ENCODE data around the gene MRPL34.

The MRPL34 gene

DNA sequence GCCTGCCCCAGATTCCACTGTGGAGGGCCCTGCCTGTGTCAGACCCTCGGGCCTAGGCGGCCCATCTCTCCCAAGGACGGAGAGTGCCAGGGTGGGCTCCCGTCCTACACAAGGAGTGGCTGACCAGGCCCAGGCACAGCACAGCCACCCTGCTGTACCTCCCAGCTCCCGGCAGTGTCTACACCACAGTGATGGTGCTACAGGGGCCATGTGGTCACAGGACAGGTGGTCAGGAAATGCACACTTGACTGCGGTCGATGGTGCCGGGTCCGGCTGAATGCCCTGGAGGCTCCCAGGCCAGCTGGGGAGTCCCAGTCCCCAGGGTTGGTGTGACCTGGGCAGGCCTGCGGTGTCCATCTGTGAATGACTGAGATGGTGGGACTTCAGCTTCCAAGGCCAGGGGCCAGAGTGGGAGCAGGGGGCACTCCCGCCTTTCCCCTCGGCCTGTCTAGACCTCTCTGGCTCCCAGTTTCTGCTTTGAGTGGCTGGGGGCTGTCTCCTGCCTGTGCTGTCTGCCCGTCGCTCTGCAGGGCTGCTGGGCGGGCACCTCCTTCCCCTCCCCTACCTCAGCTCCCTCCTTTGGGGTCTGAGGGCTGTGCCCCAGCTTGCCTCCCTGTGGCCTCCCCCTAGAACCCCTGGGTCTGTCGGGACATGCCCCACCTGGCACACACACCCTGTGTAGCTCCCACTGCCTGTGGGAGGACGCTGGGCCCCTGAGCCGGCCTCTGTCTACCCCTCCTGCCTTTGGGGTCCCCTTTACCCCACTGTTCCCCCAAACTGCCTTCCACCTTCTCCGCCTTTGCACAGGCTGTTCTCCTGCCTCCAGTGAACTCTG lies 16.2 kb downstream of the MRPL34 start:
- TF ChIP-seq, protein P1, sequence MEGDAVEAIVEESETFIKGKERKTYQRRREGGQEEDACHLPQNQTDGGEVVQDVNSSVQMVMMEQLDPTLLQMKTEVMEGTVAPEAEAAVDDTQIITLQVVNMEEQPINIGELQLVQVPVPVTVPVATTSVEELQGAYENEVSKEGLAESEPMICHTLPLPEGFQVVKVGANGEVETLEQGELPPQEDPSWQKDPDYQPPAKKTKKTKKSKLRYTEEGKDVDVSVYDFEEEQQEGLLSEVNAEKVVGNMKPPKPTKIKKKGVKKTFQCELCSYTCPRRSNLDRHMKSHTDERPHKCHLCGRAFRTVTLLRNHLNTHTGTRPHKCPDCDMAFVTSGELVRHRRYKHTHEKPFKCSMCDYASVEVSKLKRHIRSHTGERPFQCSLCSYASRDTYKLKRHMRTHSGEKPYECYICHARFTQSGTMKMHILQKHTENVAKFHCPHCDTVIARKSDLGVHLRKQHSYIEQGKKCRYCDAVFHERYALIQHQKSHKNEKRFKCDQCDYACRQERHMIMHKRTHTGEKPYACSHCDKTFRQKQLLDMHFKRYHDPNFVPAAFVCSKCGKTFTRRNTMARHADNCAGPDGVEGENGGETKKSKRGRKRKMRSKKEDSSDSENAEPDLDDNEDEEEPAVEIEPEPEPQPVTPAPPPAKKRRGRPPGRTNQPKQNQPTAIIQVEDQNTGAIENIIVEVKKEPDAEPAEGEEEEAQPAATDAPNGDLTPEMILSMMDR (IDR thresholded peaks at IDR 0.05; ENCODE audit: low read depth, low read length), result no peak
- no peak for DNase-seq (ENCODE audit: low read depth in 2 of 2)
- no peak overlapping the region for H3K4me3 ChIP-seq (replicated peaks in 1 of 2; ENCODE audit: low read depth in 2 of 2, low read length in 2 of 2)

DNA sequence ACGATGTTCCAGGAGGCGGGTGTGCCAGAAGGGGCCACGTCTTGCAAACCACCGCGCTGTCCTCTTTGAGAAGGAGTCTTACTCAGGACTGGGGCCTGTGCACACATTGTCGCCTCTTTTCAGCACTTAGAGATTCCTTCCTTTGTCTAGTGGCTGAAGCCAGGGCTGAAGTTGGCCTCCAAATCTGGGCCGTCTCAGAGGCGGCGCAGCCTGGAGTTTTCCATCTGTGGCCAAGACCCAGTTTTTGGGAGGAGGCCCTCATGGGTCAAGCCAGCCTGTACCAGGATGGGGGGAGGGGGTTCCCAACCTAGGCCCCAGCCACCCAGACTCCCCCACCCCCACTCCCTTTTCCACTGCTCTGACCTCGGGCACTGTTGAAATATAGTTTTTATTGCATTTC lies 17.2 kb downstream of the MRPL34 start:
- TF ChIP-seq, protein P1 (IDR thresholded peaks at IDR 0.05; ENCODE audit: low read depth, low read length), result no peak
- no peak overlapping the region for H3K4me3 ChIP-seq (replicated peaks in 1 of 2; ENCODE audit: low read depth in 2 of 2, low read length in 2 of 2)
- DNase-seq (ENCODE audit: low read depth in 2 of 2), result no peak

DNA sequence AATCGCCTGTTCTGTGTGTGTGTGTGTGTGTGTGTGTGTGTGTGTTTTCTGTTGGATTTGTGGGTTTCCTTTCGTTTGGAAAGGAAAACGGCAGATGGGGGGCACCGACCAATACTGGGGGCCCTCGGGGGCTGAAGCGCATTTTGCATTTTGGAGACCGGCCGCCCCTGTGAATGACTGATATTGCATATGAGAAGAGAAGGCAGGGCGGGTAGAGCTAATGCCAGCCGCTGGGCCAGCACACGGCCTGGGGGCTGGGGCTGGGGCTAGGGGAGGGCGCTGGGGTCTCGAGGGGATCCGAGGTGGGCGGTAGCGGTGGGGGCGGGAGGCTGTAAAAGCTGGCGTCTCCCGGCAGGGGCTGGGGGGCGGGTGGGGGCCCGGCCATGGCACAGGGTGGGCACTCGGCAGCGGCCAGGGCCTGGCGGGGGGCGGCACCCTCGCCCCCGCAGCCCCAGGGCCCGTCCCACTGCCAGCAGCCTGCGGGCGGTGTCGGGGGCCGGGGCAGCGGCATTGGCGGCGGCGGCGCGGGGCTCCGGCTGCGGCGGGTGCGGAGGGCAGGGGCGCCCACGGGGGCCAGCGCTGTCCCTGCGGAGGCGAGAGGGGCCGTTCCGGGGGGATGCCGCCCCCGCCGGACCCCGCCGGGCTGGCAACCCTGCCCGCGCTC lies 17.8 kb downstream of the MRPL34 start:
- TF ChIP-seq, protein P1 (IDR thresholded peaks at IDR 0.05; ENCODE audit: low read depth, low read length), result no peak
- no peak overlapping the region for H3K4me3 ChIP-seq (replicated peaks in 1 of 2; ENCODE audit: low read depth in 2 of 2, low read length in 2 of 2)

DNA sequence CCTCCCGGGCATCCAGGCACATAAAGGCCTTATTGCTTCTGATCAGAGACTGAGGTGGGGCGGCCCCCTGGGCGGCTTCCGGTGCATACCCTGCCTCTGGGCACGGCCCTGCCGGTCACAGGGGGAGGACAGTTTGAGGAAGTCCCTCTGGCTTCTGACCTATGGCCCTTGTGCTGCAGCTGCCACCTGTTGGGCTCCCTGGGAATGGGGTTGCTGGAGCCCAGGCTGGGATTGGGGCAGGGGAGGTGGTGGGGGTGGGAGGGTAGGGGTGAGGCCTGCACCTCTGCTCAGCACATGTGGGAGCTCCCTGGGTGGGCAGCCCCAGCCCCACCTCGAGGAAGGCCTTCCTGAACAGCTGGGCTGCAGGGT lies 18.3 kb downstream of the MRPL34 start:
- TF ChIP-seq, protein P1 (IDR thresholded peaks at IDR 0.05; ENCODE audit: low read depth, low read length), result no peak
- DNase-seq (ENCODE audit: low read depth in 2 of 2), result no peak
- H3K4me3 ChIP-seq (replicated peaks in 1 of 2; ENCODE audit: low read depth in 2 of 2, low read length in 2 of 2), result no peak overlapping the region

More for the DNA sequence above, 17.8 kb downstream of the MRPL34 start:
- DNase-seq (ENCODE audit: low read depth in 2 of 2), result no peak

DNA sequence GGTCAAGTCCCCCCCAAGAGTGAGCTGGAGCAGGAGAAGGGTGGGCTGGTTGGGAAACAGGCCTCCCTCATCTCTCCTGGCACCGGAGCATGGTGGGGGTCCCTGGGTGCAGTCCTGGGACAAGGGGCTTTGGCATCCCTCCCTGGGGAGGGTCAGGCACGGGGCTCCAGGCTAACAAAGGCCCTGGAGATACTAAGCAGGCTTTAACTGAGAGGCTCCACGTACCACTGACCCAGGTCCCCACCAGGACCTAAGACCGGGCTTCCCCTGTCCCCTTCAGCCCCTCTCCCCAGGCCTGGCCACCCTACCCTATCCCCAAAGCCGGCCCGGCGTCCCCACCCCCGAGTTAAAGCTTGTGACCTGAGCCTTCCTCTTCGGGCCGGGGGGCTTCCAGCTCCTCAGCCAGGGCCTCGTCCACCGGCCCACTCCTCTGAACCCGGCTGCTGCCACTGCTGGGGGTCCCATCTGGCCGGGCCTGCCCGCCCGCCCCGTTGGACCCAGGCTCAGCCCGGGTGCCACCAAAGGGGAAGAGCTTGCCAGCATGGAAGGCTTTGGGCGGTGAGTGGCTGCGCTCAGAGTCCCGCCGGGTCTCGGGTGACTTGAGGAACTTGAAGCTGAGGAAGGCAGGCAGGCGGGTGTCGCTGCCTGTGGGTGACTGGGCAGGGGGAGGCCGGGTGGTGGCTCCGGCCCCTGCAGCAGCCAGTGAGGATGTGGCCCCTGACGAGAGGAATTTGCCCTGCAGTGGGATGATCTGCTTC lies 18.9 kb downstream of the MRPL34 start:
- DNase-seq (ENCODE audit: low read depth in 2 of 2), result no peak
- TF ChIP-seq, protein P1 (IDR thresholded peaks at IDR 0.05; ENCODE audit: low read depth, low read length), result no peak
- no peak overlapping the region for H3K4me3 ChIP-seq (replicated peaks in 1 of 2; ENCODE audit: low read depth in 2 of 2, low read length in 2 of 2)

DNA sequence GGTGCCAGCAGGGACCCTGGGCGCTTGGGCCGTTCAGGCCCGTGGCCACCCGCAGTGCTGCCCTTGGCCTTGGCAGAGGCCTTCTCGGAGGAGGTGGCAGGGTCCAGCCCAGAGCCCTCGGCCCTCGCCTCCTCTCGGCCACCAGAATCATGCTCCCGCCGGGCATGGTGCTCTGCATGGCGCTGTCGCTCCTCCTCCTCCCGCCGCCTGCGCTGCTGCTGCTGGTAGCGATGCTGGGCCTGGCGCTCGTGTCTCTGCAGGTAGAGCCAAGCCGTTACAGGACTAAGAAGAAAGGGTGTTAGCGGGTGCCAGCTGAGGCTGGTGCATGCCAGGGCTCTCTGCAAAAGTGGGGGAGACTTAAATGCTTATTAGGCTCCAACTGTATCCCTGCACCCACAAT lies 19.5 kb downstream of the MRPL34 start:
- TF ChIP-seq, protein P1 (IDR thresholded peaks at IDR 0.05; ENCODE audit: low read depth, low read length), result no peak
- no peak overlapping the region for H3K4me3 ChIP-seq (replicated peaks in 1 of 2; ENCODE audit: low read depth in 2 of 2, low read length in 2 of 2)
- DNase-seq (ENCODE audit: low read depth in 2 of 2), result no peak

Data from cardiac fibroblast (primary cell).